ENCODE results near the gene TMEM175.
"Not testable (repeated sequence)": the region's sequence is repeated elsewhere in the genome, so short reads cannot be mapped to it uniquely, and the experiment has no call there.

Gene TMEM175

GRCh38 chr4:915595-915994 is 16.7 kb upstream of the TMEM175 start:
- DNase-seq (ENCODE audit: low spot score) = no peak

- no peak for DNase-seq (ENCODE audit: low spot score)
Measured at GRCh38 chr4:917466-917865, 14.8 kb upstream of the TMEM175 start.

- DNase-seq (ENCODE audit: low spot score) = no peak
Measured at GRCh38 chr4:917992-918391, 14.3 kb upstream of the TMEM175 start.

GRCh38 chr4:918591-918990 is 13.7 kb upstream of the TMEM175 start:
- not testable (repeated sequence) for DNase-seq (ENCODE audit: low spot score)

GRCh38 chr4:919004-919680 is 13.1 kb upstream of the TMEM175 start:
- DNase-seq (ENCODE audit: low spot score) = not testable (repeated sequence)

- no peak for DNase-seq (ENCODE audit: low spot score)
Measured at GRCh38 chr4:921830-922331, 10.4 kb upstream of the TMEM175 start.

- DNase-seq (ENCODE audit: low spot score) = no peak
Measured at GRCh38 chr4:924107-925096, 7.9 kb upstream of the TMEM175 start.

GRCh38 chr4:925171-925570 is 7.1 kb upstream of the TMEM175 start:
- DNase-seq (ENCODE audit: low spot score) = no peak

GRCh38 chr4:925771-926500 is 6.3 kb upstream of the TMEM175 start:
- DNase-seq (ENCODE audit: low spot score) = no peak

- peak; percentile 15 for DNase-seq (ENCODE audit: low spot score)
Measured at GRCh38 chr4:926538-926937, 5.7 kb upstream of the TMEM175 start.

GRCh38 chr4:927566-927965 is 4.7 kb upstream of the TMEM175 start:
- DNase-seq (ENCODE audit: low spot score) = not testable (repeated sequence)

- DNase-seq (ENCODE audit: low spot score) = no peak
Measured at GRCh38 chr4:929096-929765, 3.0 kb upstream of the TMEM175 start.

GRCh38 chr4:930028-930551 is 2.2 kb upstream of the TMEM175 start:
- DNase-seq (ENCODE audit: low spot score) = no peak

- DNase-seq (ENCODE audit: low spot score) = no peak
Measured at GRCh38 chr4:930827-931193, 1.4 kb upstream of the TMEM175 start.

GRCh38 chr4:931194-931959 is 883 bp upstream of the TMEM175 start:
- DNase-seq (ENCODE audit: low spot score) = no peak

- no peak for DNase-seq (ENCODE audit: low spot score)
Measured at GRCh38 chr4:932713-933070, 432 bp downstream of the TMEM175 start.

GRCh38 chr4:939508-939907 is 7.2 kb downstream of the TMEM175 start:
- DNase-seq (ENCODE audit: low spot score) = not testable (repeated sequence)

- no peak for DNase-seq (ENCODE audit: low spot score)
Measured at GRCh38 chr4:945274-946102, 13.2 kb downstream of the TMEM175 start.

GRCh38 chr4:946103-946450 is 13.8 kb downstream of the TMEM175 start:
- DNase-seq (ENCODE audit: low spot score) = no peak

All from hematopoietic multipotent progenitor cell treated with erythropoietin and hydrocortisone succinate and interleukin-3 and kit ligand, for 15 days (in vitro differentiated cells).